Measurements from ENCODE around the gene MGAT4B. TPM values are rescaled to one million over a fixed set of nuclear protein-coding genes. Genes with fewer than 3 reads are reported as not detected.

Gene MGAT4B
- total RNA-seq, 1 donor from 2014 or later = 118 TPM

DNA sequence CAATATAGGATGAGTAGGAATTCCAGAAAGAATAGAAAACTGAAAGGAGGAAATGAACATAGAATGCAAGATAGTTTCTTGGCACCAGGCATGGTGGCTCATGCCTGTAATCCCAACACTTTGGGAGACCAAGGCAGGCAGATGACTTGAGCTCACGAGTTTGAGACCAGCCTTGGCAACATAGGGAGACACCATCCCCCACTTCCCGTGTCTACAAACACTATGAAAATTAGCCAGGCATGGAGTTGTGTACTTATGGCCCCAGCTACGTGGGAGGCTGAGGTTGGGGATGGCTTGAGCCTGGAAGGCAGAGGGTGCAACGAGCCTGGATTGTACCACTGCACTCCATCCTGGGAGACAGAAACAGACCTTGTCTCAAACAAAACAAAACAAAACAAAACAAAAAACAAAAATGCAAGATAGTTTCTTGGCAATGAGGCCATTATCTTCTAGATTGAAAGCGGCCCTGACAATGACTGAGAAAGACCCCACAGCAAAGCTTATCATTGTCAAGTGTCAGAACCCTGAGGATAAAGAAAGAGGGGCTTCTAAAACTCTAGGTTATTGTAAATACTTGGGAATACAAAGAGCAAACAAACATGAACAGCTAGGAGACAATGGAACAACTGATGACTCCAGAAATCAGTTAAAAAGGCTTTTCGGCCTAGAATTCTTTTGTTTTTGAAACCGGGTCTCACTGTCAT lies 23.2 kb upstream of the MGAT4B start:
- DNase-seq = no peak
- Histone ChIP-seq H3K36me3 (peaks cover 94% of the 10 kb centered on the region), H3K27me3 (no peaks in the 10 kb centered on the region)

DNA sequence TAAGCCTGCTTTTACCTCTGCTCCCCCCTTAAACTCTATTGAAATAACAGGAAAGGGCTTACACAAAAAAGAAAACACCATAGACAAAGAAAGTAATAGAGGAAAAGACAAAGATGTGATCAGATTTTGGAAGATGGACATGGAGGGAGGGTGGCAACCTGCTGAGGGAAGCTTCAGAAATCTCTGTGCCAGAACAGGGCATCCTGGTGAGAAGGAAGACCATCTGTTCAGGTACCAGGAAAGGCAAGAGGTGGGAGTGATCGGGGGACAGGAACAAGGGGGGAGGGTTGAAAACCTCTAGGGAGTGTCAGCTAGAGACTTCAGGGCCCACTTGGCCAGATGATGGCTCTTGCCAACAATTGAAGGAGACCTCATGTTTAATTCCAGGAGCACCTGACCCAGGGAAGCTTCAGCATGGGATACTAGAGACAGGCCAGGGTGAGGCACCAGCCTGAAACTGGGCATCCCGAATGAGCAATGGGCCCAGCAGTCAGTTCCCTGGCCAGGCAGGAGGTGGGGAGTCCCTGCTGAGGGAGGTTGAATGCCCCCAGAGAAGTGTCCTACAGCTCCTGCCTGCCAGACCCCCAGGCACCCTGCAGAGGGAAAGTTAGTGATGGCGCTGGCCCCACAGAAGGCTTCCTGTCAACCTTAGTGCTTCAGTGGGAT lies 22.2 kb upstream of the MGAT4B start:
- TF ChIP-seq, protein P1, sequence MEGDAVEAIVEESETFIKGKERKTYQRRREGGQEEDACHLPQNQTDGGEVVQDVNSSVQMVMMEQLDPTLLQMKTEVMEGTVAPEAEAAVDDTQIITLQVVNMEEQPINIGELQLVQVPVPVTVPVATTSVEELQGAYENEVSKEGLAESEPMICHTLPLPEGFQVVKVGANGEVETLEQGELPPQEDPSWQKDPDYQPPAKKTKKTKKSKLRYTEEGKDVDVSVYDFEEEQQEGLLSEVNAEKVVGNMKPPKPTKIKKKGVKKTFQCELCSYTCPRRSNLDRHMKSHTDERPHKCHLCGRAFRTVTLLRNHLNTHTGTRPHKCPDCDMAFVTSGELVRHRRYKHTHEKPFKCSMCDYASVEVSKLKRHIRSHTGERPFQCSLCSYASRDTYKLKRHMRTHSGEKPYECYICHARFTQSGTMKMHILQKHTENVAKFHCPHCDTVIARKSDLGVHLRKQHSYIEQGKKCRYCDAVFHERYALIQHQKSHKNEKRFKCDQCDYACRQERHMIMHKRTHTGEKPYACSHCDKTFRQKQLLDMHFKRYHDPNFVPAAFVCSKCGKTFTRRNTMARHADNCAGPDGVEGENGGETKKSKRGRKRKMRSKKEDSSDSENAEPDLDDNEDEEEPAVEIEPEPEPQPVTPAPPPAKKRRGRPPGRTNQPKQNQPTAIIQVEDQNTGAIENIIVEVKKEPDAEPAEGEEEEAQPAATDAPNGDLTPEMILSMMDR (IDR thresholded peaks at IDR 0.05) = no peak
- Histone ChIP-seq H3K4me3 (no peak overlapping the region), H3K9me3 (no peaks in the 10 kb centered on the region), H3K36me3 (peaks cover 100% of the 10 kb centered on the region), H3K4me1 (peaks cover 26% of the 10 kb centered on the region), H3K27ac (no peak overlapping the region), H3K27me3 (no peaks in the 10 kb centered on the region)
- intact Hi-C loops (cut with DNase I) = no loop called here
- DNase-seq (no peak), ATAC-seq (no peak)

More for the DNA sequence above, 23.2 kb upstream of the MGAT4B start:
- Histone ChIP-seq H3K27ac (no peak overlapping the region), H3K4me3 (no peak overlapping the region), H3K9me3 (no peaks in the 10 kb centered on the region), H3K4me1 (peaks cover 19% of the 10 kb centered on the region)
- TF ChIP-seq, protein P1 (IDR thresholded peaks at IDR 0.05) = no peak
- ATAC-seq = no peak
- intact Hi-C loops (cut with DNase I) = no loop called here

DNA sequence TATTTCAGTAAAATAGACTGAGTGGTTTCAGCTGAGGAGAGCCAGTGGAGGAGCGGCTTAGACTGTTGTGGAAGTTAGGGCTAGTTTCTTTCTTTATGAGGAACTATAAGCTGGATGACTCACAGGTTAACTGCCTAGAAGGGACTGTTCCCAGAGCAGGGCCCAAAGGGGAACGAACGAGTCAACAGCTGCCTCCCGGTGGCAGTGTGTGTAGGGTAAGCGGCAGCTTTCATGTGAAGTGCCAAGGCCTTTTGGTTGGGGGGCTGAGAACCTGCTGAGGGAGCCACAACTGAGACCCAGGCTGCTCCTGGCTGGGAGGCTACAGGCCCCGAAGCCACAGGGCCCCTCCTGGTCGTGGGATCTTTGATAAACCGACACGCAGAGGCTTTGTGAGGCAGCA lies 21.0 kb upstream of the MGAT4B start:
- H3K27ac ChIP-seq = peak overlapping the region; percentile 8
- DNase-seq = peak; percentile 70
- TF ChIP-seq, protein P1 (IDR thresholded peaks at IDR 0.05) = no peak
- H3K4me1 ChIP-seq = peaks cover 38% of the 10 kb centered on the region
- intact Hi-C loops (cut with DNase I) = no loop called here
- H3K27me3 ChIP-seq = no peaks in the 10 kb centered on the region
- peak; percentile 80 for ATAC-seq
- H3K4me3 ChIP-seq = no peak overlapping the region
- H3K9me3 ChIP-seq = no peaks in the 10 kb centered on the region
- H3K36me3 ChIP-seq = peaks cover 100% of the 10 kb centered on the region

GRCh38 chr5:179825655-179826182 lies 19.1 kb upstream of the MGAT4B start:
- no peak overlapping the region for H3K27ac ChIP-seq
- ATAC-seq (no peak), DNase-seq (no peak)
- peaks cover 90% of the 10 kb centered on the region for H3K36me3 ChIP-seq
- H3K4me3 ChIP-seq = no peak overlapping the region
- H3K9me3 ChIP-seq = no peaks in the 10 kb centered on the region
- intact Hi-C loops (cut with DNase I) = no loop called here
- TF ChIP-seq, protein P1 (IDR thresholded peaks at IDR 0.05) = no peak
- H3K4me1 ChIP-seq = peaks cover 44% of the 10 kb centered on the region
- no peaks in the 10 kb centered on the region for H3K27me3 ChIP-seq

DNA sequence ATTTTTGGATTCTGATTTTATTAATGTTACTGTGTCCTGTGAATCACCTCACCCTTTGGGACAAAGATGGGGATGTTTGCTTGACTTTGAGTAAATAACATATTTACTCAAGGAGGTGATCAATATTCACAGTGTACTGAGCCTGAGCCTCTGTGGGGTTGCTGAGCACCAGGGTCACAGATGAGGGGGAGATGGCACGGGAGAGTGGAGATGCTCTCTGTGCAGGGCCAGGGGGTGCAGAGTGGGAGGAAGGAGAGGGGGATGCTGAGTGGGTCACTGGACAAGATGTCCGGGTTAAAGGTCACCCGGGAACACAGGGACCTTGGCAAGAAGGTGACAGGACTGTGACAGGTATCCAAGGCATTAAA lies 18.1 kb upstream of the MGAT4B start:
- TF ChIP-seq, protein P1 (IDR thresholded peaks at IDR 0.05) = no peak
- Histone ChIP-seq H3K4me3 (no peak overlapping the region), H3K9me3 (no peaks in the 10 kb centered on the region), H3K27ac (no peak overlapping the region), H3K27me3 (no peaks in the 10 kb centered on the region), H3K4me1 (peaks cover 51% of the 10 kb centered on the region), H3K36me3 (peaks cover 80% of the 10 kb centered on the region)
- no peak for DNase-seq
- intact Hi-C loops (cut with DNase I) = no loop called here
- no peak for ATAC-seq
